Lower leg skin (tissue), 3 donors: ENCODE measurements around the gene JPT2.

Experiments
- POLR2A ChIP-seq, 2 donors: fragments of 450-650 bp; IDR thresholded peaks; one replicate each; pipeline ENCODE4 v1.6.1; 2016 to 2017; ENCODE audit warnings: antibody characterized with exemption in 2 of 2, mild to moderate bottlenecking in 1 of 2, moderate library complexity in 1 of 2
- TF ChIP-seq, protein P1 (sequence below), 3 donors: fragments of 450-650 bp; IDR thresholded peaks; one replicate each; pipeline ENCODE4 v1.5.1; 2016; ENCODE audit warnings: antibody characterized with exemption in 3 of 3, mild to moderate bottlenecking in 3 of 3, moderate library complexity in 2 of 3

DNA sequence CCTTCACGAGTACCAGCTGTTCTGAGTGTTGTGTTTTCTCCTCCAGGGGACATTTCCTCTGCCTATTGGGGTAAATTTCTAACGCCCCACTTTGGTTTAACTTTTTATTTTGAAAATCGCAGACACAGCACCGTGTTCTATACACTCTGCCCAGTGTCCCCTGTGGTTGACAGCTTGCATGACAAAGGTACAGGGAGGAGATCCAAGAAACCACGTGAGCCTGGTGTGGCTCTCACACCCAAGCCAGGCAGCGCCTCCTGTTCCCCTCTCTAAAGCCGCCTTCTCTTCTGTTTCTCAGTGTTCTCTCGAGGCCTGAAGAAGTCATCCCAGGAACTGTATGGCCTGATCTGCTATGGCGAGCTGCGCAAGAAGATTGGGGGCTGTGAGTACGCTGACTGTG lies 40.6 kb upstream of the JPT2 start:
- TF ChIP-seq, protein P1, sequence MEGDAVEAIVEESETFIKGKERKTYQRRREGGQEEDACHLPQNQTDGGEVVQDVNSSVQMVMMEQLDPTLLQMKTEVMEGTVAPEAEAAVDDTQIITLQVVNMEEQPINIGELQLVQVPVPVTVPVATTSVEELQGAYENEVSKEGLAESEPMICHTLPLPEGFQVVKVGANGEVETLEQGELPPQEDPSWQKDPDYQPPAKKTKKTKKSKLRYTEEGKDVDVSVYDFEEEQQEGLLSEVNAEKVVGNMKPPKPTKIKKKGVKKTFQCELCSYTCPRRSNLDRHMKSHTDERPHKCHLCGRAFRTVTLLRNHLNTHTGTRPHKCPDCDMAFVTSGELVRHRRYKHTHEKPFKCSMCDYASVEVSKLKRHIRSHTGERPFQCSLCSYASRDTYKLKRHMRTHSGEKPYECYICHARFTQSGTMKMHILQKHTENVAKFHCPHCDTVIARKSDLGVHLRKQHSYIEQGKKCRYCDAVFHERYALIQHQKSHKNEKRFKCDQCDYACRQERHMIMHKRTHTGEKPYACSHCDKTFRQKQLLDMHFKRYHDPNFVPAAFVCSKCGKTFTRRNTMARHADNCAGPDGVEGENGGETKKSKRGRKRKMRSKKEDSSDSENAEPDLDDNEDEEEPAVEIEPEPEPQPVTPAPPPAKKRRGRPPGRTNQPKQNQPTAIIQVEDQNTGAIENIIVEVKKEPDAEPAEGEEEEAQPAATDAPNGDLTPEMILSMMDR (IDR thresholded peaks at IDR 0.05): no peak
- TF ChIP-seq POLR2A (IDR thresholded peaks at IDR 0.05): no peak
